IMR-90 (cell line): ENCODE data around the gene PALMD. TPM values are rescaled to one million over a fixed set of nuclear protein-coding genes. Genes with fewer than 3 reads are reported as not detected.

Source experiments
- ATAC-seq: fragments of 200-7000 bp; cut with Tn5 transposase; 2 replicates; pipeline ENCODE4 v1.9.1; 2020; ENCODE audit warnings: low read depth, mild to moderate bottlenecking, moderate library complexity
- BruUV-seq: library from RNA; stranded (reverse); fragments of 400-500 nt; replicated peaks from 2 replicates; lab custom pipeline; 2021; lab: Mats Ljungman, UMichigan
- CTCF ChIA-PET: fragments of 300-600 bp; formaldehyde crosslinking; extraction: SDS; loops from one replicate; lab custom pipeline; 2021; ENCODE audit warnings: antibody characterized with exemption; lab: Yijun Ruan, JAX
- POLR2A ChIA-PET: fragments of 300-600 bp; sonication (Branson Sonifier 250); formaldehyde crosslinking; loops from one replicate; lab custom pipeline; 2022; ENCODE audit warnings: antibody characterized with exemption; ENCODE audit not compliant: unreplicated experiment; lab: Charles Lee
- DNase-seq: peaks from one replicate; pipeline ENCODE4 v3.0.0; 2013
- H2AFZ ChIP-seq: replicated peaks from 2 replicates; pipeline ENCODE3; 2013; ENCODE audit warnings: low read length, mild to moderate bottlenecking; ENCODE audit not compliant: poor library complexity
- H2AK5ac ChIP-seq: 2 replicates; pipeline ENCODE4 v1.6.1; 2013; ENCODE audit warnings: low read depth, low read length, inconsistent platforms
- H2AK9ac ChIP-seq: replicated peaks from 2 replicates; pipeline ENCODE3; 2013; ENCODE audit warnings: mild to moderate bottlenecking, low read depth, low read length, moderate library complexity; ENCODE audit not compliant: poor library complexity
- H2BK120ac ChIP-seq: 2 replicates; pipeline ENCODE4 v1.6.1; 2013; ENCODE audit warnings: low read depth, low read length, inconsistent platforms
- H2BK15ac ChIP-seq: 3 replicates; pipeline ENCODE4 v1.6.1; 2013; ENCODE audit warnings: low read depth, low read length, inconsistent platforms
- H2BK20ac ChIP-seq: 2 replicates; pipeline ENCODE4 v1.6.1; 2013; ENCODE audit warnings: low read depth, mild to moderate bottlenecking, inconsistent platforms, low read length, moderate library complexity
- H2BK5ac ChIP-seq: 2 replicates; pipeline ENCODE4 v1.6.1; 2013; ENCODE audit warnings: mild to moderate bottlenecking, low read depth, low read length, inconsistent platforms; ENCODE audit not compliant: poor library complexity, severe bottlenecking
- H3K14ac ChIP-seq: replicated peaks from 2 replicates; pipeline ENCODE4 v1.6.1; 2013; ENCODE audit warnings: low read depth, low read length, inconsistent platforms
- H3K18ac ChIP-seq: 2 replicates; pipeline ENCODE4 v1.6.1; 2013; ENCODE audit warnings: low read depth, low read length, control low read depth
- H3K23ac ChIP-seq: 2 replicates; pipeline ENCODE4 v1.6.1; 2013; ENCODE audit warnings: low read depth, low read length, inconsistent platforms
- H3K27ac ChIP-seq: 2 replicates; pipeline ENCODE4 v1.5.1; 2013; ENCODE audit warnings: mild to moderate bottlenecking, control low read depth, low read length; ENCODE audit not compliant: insufficient read depth
- H3K27me3 ChIP-seq: 2 replicates; pipeline ENCODE4 v1.6.1; 2013; ENCODE audit warnings: low read length; ENCODE audit not compliant: control insufficient read depth, insufficient read depth
- H3K36me3 ChIP-seq: 2 replicates; pipeline ENCODE4 v1.6.1; 2013; ENCODE audit warnings: low read length, mixed read lengths; ENCODE audit not compliant: control insufficient read depth, insufficient read depth
- H3K4ac ChIP-seq: 2 replicates; pipeline ENCODE4 v1.6.1; 2013; ENCODE audit warnings: low read depth, low read length, inconsistent platforms
- H3K4me1 ChIP-seq: 2 replicates; pipeline ENCODE4 v1.6.1; 2013; ENCODE audit warnings: low read length, mixed read lengths; ENCODE audit not compliant: control insufficient read depth, insufficient read depth
- H3K4me2 ChIP-seq: 2 replicates; pipeline ENCODE4 v1.6.1; 2013; ENCODE audit warnings: low read depth, mild to moderate bottlenecking, control low read depth, low read length, moderate library complexity
- H3K4me3 ChIP-seq: 2 replicates; pipeline ENCODE4 v1.5.1; 2013; ENCODE audit warnings: low read depth, mild to moderate bottlenecking, control low read depth, low read length, moderate library complexity; ENCODE audit not compliant: insufficient read depth
- H3K56ac ChIP-seq: 2 replicates; pipeline ENCODE4 v1.6.1; 2013; ENCODE audit warnings: low read length, inconsistent platforms; ENCODE audit not compliant: insufficient read depth; ENCODE audit errors: extremely low read depth
- H3K79me1 ChIP-seq, 2 experiments: 2 replicates each; pipeline ENCODE4 v1.6.1; 2013; ENCODE audit warnings: low read length in 2 of 2, inconsistent platforms in 1 of 2, low read depth in 1 of 2
- H3K9ac ChIP-seq: 2 replicates; pipeline ENCODE4 v1.6.1; 2013; ENCODE audit warnings: low read depth, low read length, control low read depth
- H3K9me1 ChIP-seq: 2 replicates; pipeline ENCODE4 v1.6.1; 2013; ENCODE audit warnings: low read length, inconsistent platforms; ENCODE audit not compliant: insufficient read depth
- H3K9me3 ChIP-seq: 2 replicates; pipeline ENCODE4 v1.6.1; 2013; ENCODE audit warnings: low read length; ENCODE audit not compliant: control insufficient read depth, insufficient read depth
- H4K20me1 ChIP-seq: 2 replicates; pipeline ENCODE4 v1.6.1; 2013; ENCODE audit warnings: low read length, inconsistent platforms; ENCODE audit not compliant: insufficient read depth
- H4K5ac ChIP-seq: 2 replicates; pipeline ENCODE4 v1.6.1; 2013; ENCODE audit warnings: mild to moderate bottlenecking, low read depth, low read length, control low read depth
- H4K8ac ChIP-seq, 2 experiments: 2 replicates each; pipeline ENCODE4 v1.6.1; 2013; ENCODE audit warnings: low read depth in 2 of 2, low read length in 2 of 2, control low read depth in 1 of 2, inconsistent platforms in 1 of 2
- H4K91ac ChIP-seq: 2 replicates; pipeline ENCODE4 v1.6.1; 2013; ENCODE audit warnings: low read depth, low read length, inconsistent platforms; ENCODE audit not compliant: insufficient read depth
- BHLHE40 ChIP-seq: fragments of 150-350 bp; IDR thresholded peaks from 2 replicates; pipeline ENCODE4 v1.6.1; 2016; ENCODE audit warnings: mild to moderate bottlenecking, low read depth, low read length
- CEBPB ChIP-seq: IDR thresholded peaks from 2 replicates; pipeline ENCODE4 v1.6.1; 2012; ENCODE audit warnings: low read depth, low read length, improper control_type of control experiment
- CHD1 ChIP-seq: IDR thresholded peaks from 2 replicates; pipeline ENCODE4 v1.6.1; 2012; ENCODE audit warnings: low read depth, low read length, improper control_type of control experiment
- FOS ChIP-seq: fragments of 150-350 bp; IDR thresholded peaks from 2 replicates; pipeline ENCODE4 v1.6.1; 2016; ENCODE audit warnings: low read depth, low read length
- MAZ ChIP-seq: IDR thresholded peaks from 2 replicates; pipeline ENCODE4 v1.6.1; 2012; ENCODE audit warnings: low read depth, mild to moderate bottlenecking, low read length, improper control_type of control experiment, moderate library complexity, borderline replicate concordance
- MXI1 ChIP-seq: IDR thresholded peaks from 2 replicates; pipeline ENCODE4 v1.6.1; 2012; ENCODE audit warnings: low read depth, mild to moderate bottlenecking, low read length, moderate library complexity, borderline replicate concordance
- NFE2L2 ChIP-seq: fragments of 150-350 bp; IDR thresholded peaks from 2 replicates; pipeline ENCODE4 v1.6.1; 2016; ENCODE audit warnings: low read depth, mild to moderate bottlenecking, low read length
- RCOR1 ChIP-seq: IDR thresholded peaks from 2 replicates; pipeline ENCODE4 v1.6.1; 2012; ENCODE audit warnings: mild to moderate bottlenecking, low read length, improper control_type of control experiment; ENCODE audit not compliant: insufficient replicate concordance
- RFX5 ChIP-seq: IDR thresholded peaks from 2 replicates; pipeline ENCODE4 v1.8.0; 2012; ENCODE audit warnings: low read depth, mild to moderate bottlenecking, low read length, moderate library complexity
- SMC3 ChIP-seq: fragments of 150-350 bp; IDR thresholded peaks from 2 replicates; pipeline ENCODE4 v1.6.1; 2016; ENCODE audit warnings: low read depth, mild to moderate bottlenecking, antibody characterized with exemption, low read length, moderate library complexity
- WGBS, 2 experiments: methylation state at CpG; one replicate each; pipeline versions ENCODE4 v1.1.5 to v1.1.7; 2013; ENCODE audit warnings: missing lambda C conversion rate in 2 of 2; ENCODE audit not compliant: insufficient read length in 1 of 2; ENCODE audit errors: extremely low coverage in 2 of 2; 5-methylcytosine and 5-hydroxymethylcytosine counted together
- dilution Hi-C: fragments of 300-500 bp; cut with HindIII; formaldehyde crosslinking; loops from one replicate; pipeline ENCODE4 v1.14.3; 2018; ENCODE audit warnings: low sequenced_read_pairs; ENCODE audit not compliant: unreplicated experiment
- in situ Hi-C: fragments of 300-500 bp; cut with MboI; formaldehyde crosslinking; loops from 3 replicates; pipeline ENCODE4 v1.14.3; 2019; ENCODE audit warnings: low sequenced_read_pairs, inconsistent platforms, mixed read lengths
- intact Hi-C: fragments of 100-400 bp; cut with micrococcal nuclease; formaldehyde crosslinking; loops from 2 replicates; pipeline ENCODE4 v1.10.0; 2022
- polyA plus RNA-seq, 3 experiments: library from polyadenylated mRNA; depleted of rRNA; stranded (reverse); fragments of >200 nt; gene quantifications; 2 replicates each; pipeline ENCODE4 v1.2.3, GENCODE V29; 2012; ENCODE audit warnings: low replicate concordance in 1 of 3
- total RNA-seq: library from RNA; depleted of rRNA; stranded (reverse); fragments of >200 nt; gene quantifications from 2 replicates; pipeline ENCODE4 v1.2.3, GENCODE V29; 2012
- TF ChIP-seq, protein P1 (sequence below): fragments of 150-350 bp; IDR thresholded peaks from 2 replicates; pipeline ENCODE4 v1.6.1; 2016; ENCODE audit warnings: low read depth, mild to moderate bottlenecking, low read length, moderate library complexity, borderline replicate concordance
- TF ChIP-seq, protein P2 (sequence below): conservative IDR thresholded peaks from 2 replicates; pipeline ENCODE4 v1.5.1; 2012; ENCODE audit warnings: mild to moderate bottlenecking, low read depth, low read length, improper control_type of control experiment
- TF ChIP-seq, protein P3 (sequence below): fragments of 150-350 bp; IDR thresholded peaks from 2 replicates; pipeline ENCODE4 v1.6.1; 2017; ENCODE audit warnings: mild to moderate bottlenecking, antibody characterized with exemption, low read length, low read depth

Gene PALMD
- total and polyA plus RNA-seq, 2 of the 4 experiments (the other 2 are of a cell fraction): 0.51 to 0.72 TPM

DNA sequence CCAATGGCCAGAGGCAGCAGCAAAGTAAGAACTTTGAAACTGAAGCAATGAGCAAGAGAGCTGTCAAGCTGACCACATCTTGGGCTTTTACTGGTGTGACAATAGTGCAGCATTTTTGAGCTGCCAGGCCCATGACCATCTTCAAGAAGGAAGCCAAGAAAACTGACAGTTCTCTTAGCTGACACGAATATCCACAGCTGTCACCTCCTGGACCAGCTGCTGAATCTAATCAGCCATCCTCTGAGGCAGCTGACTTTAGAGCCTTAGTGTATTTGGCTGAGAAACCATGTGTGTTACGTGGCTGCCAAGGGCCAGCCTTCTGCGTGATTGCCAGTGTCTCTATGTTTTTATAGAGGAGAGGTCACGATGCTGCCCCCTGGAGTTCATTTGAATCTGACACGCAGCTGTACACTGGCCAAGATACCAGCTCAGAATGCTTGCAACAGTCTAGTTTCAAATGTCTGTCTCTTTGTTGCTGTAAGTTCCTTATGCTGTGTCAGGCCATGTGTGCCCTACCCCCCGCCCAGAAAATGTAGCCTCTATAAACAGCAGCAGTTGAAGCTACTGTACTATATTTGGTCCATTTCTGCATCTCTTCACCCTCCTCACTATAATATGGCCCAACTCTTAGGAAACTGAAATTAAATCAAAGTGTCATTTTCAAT, 39.7 kb downstream of the PALMD start:
- H3K27ac ChIP-seq: peak overlapping the region; percentile 49; the same call in 1 of the 2 replicates
- no peak overlapping the region for H3K23ac ChIP-seq
- peaks cover 10% of the 10 kb centered on the region for H3K4me1 ChIP-seq
- WGBS, 2 experiments: no CpG with 5 or more reads among the region's 6 CpGs
- no peaks in the 10 kb centered on the region for H3K79me1 ChIP-seq
- peak overlapping the region; percentile 5; the same call in 1 of the 2 replicates for H3K14ac ChIP-seq
- DNase-seq (peak; percentile 91), ATAC-seq (peak; percentile 67)
- intact Hi-C loops: loop anchor here (1.0 to 5.0 kb wide), 4 partner anchors 86 to 508 kb away; no protein-coding TSS in a partner anchor
- peak overlapping the region; percentile 19 for H3K56ac ChIP-seq
- no peak overlapping the region for H3K18ac ChIP-seq
- ChIA-PET POLR2A (interaction anchor here (0.6 kb wide), 1 partner anchor 201 kb away, joined by 3 read pairs; no protein-coding TSS in a partner anchor), CTCF (interaction anchor here (0.5 to 2.0 kb wide), 18 partner anchors 8 to 940 kb away, joined by 3 to 9 read pairs (median 3); no protein-coding TSS in a partner anchor)
- dilution Hi-C loops: no loop called here
- no peak overlapping the region for H4K5ac ChIP-seq
- H2BK120ac ChIP-seq: peak overlapping the region; percentile 59
- no peak overlapping the region for H2AK5ac ChIP-seq
- peak overlapping the region; percentile 13 for H2BK20ac ChIP-seq
- H2AFZ ChIP-seq: peak overlapping the region; percentile 72
- peak overlapping the region; percentile 27 for H4K91ac ChIP-seq
- no peak overlapping the region for H3K4me3 ChIP-seq
- in situ Hi-C loops: no loop called here
- H4K8ac ChIP-seq: peak overlapping the region; percentile 9 to 19; a peak in 2 of 4 replicates
- peak overlapping the region; percentile 29; the same call in 1 of the 2 replicates for H3K4ac ChIP-seq
- no peaks in the 10 kb centered on the region for H3K9me3 ChIP-seq
- peak overlapping the region; percentile 86 for H2BK5ac ChIP-seq
- peaks cover 7% of the 10 kb centered on the region; the same call in 1 of the 2 replicates for H3K9me1 ChIP-seq
- no peaks in the 10 kb centered on the region for H4K20me1 ChIP-seq
- no peak overlapping the region for H3K9ac ChIP-seq
- H3K27me3 ChIP-seq: no peaks in the 10 kb centered on the region
- no peaks in the 10 kb centered on the region for H3K36me3 ChIP-seq
- peak overlapping the region; percentile 3; the same call in 2 of the 3 replicates for H2BK15ac ChIP-seq
- no peak overlapping the region for H2AK9ac ChIP-seq
- H3K4me2 ChIP-seq: no peak overlapping the region
- no TSS peak for BruUV-seq
- TF ChIP-seq CHD1: no peak
- TF ChIP-seq, protein P1, sequence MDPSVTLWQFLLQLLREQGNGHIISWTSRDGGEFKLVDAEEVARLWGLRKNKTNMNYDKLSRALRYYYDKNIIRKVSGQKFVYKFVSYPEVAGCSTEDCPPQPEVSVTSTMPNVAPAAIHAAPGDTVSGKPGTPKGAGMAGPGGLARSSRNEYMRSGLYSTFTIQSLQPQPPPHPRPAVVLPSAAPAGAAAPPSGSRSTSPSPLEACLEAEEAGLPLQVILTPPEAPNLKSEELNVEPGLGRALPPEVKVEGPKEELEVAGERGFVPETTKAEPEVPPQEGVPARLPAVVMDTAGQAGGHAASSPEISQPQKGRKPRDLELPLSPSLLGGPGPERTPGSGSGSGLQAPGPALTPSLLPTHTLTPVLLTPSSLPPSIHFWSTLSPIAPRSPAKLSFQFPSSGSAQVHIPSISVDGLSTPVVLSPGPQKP: no peak
- peak; percentile 49 for TF ChIP-seq SMC3
- no peak for TF ChIP-seq NFE2L2
- peak; percentile 52 for TF ChIP-seq BHLHE40
- TF ChIP-seq RFX5: no peak
- TF ChIP-seq RCOR1: peak; percentile 22
- TF ChIP-seq, protein P2, sequence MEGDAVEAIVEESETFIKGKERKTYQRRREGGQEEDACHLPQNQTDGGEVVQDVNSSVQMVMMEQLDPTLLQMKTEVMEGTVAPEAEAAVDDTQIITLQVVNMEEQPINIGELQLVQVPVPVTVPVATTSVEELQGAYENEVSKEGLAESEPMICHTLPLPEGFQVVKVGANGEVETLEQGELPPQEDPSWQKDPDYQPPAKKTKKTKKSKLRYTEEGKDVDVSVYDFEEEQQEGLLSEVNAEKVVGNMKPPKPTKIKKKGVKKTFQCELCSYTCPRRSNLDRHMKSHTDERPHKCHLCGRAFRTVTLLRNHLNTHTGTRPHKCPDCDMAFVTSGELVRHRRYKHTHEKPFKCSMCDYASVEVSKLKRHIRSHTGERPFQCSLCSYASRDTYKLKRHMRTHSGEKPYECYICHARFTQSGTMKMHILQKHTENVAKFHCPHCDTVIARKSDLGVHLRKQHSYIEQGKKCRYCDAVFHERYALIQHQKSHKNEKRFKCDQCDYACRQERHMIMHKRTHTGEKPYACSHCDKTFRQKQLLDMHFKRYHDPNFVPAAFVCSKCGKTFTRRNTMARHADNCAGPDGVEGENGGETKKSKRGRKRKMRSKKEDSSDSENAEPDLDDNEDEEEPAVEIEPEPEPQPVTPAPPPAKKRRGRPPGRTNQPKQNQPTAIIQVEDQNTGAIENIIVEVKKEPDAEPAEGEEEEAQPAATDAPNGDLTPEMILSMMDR: peak; percentile 50
- TF ChIP-seq MXI1: peak; percentile 54; the same call in 1 of the 2 replicates
- TF ChIP-seq CEBPB: peak; percentile 18; the same call in 1 of the 2 replicates
- TF ChIP-seq, protein P3, sequence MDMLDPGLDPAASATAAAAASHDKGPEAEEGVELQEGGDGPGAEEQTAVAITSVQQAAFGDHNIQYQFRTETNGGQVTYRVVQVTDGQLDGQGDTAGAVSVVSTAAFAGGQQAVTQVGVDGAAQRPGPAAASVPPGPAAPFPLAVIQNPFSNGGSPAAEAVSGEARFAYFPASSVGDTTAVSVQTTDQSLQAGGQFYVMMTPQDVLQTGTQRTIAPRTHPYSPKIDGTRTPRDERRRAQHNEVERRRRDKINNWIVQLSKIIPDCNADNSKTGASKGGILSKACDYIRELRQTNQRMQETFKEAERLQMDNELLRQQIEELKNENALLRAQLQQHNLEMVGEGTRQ: peak; percentile 19; the same call in 1 of the 2 replicates
- no peak for TF ChIP-seq FOS
- no peak for TF ChIP-seq MAZ
